ENCODE data around the gene ELAVL1.

ELAVL1 gene

GRCh38 chr19:8004723-8005513, 523 bp downstream of the ELAVL1 start:
- H3K4me1 ChIP-seq (ENCODE audit: control insufficient read depth, insufficient read depth, low read length), result peaks cover 14% of the 10 kb centered on the region
- no peak overlapping the region for H3K27ac ChIP-seq (ENCODE audit: low read depth, low read length)
- peak overlapping the region; percentile 66 for H3K4me3 ChIP-seq (ENCODE audit: low read length)
- peak overlapping the region; percentile 22 for H3K9ac ChIP-seq (ENCODE audit: low read length)
- no peaks in the 10 kb centered on the region for H3K27me3 ChIP-seq (ENCODE audit: control insufficient read depth, insufficient read depth, low read length)
- H3K36me3 ChIP-seq (ENCODE audit: control insufficient read depth, insufficient read depth, low read length), result no peaks in the 10 kb centered on the region

GRCh38 chr19:8004001-8004400, 1.4 kb downstream of the ELAVL1 start:
- Histone ChIP-seq H3K27ac (ENCODE audit: low read depth, low read length) (no peak overlapping the region), H3K4me1 (ENCODE audit: control insufficient read depth, insufficient read depth, low read length) (peaks cover 14% of the 10 kb centered on the region), H3K36me3 (ENCODE audit: control insufficient read depth, insufficient read depth, low read length) (peaks cover 2% of the 10 kb centered on the region), H3K4me3 (ENCODE audit: low read length) (peak overlapping the region; percentile 66), H3K27me3 (ENCODE audit: control insufficient read depth, insufficient read depth, low read length) (no peaks in the 10 kb centered on the region), H3K9ac (ENCODE audit: low read length) (peak overlapping the region; percentile 22)

- no peaks in the 10 kb centered on the region for H3K27me3 ChIP-seq (ENCODE audit: control insufficient read depth, insufficient read depth, low read length)
- H3K36me3 ChIP-seq (ENCODE audit: control insufficient read depth, insufficient read depth, low read length), result peaks cover 2% of the 10 kb centered on the region
- peak overlapping the region; percentile 34 for H3K27ac ChIP-seq (ENCODE audit: low read depth, low read length)
- H3K4me3 ChIP-seq (ENCODE audit: low read length), result peak overlapping the region; percentile 47
- H3K4me1 ChIP-seq (ENCODE audit: control insufficient read depth, insufficient read depth, low read length), result peaks cover 14% of the 10 kb centered on the region
- H3K9ac ChIP-seq (ENCODE audit: low read length), result peak overlapping the region; percentile 25
These were observed 3.2 kb downstream of the ELAVL1 start for GRCh38 chr19:8001995-8002849.

GRCh38 chr19:8001651-8001994, 3.8 kb downstream of the ELAVL1 start:
- no peak overlapping the region for H3K4me3 ChIP-seq (ENCODE audit: low read length)
- peaks cover 2% of the 10 kb centered on the region for H3K36me3 ChIP-seq (ENCODE audit: control insufficient read depth, insufficient read depth, low read length)
- peaks cover 14% of the 10 kb centered on the region for H3K4me1 ChIP-seq (ENCODE audit: control insufficient read depth, insufficient read depth, low read length)
- H3K27ac ChIP-seq (ENCODE audit: low read depth, low read length), result no peak overlapping the region
- H3K9ac ChIP-seq (ENCODE audit: low read length), result no peak overlapping the region
- H3K27me3 ChIP-seq (ENCODE audit: control insufficient read depth, insufficient read depth, low read length), result no peaks in the 10 kb centered on the region

- Histone ChIP-seq H3K27me3 (ENCODE audit: control insufficient read depth, insufficient read depth, low read length) (no peaks in the 10 kb centered on the region), H3K4me1 (ENCODE audit: control insufficient read depth, insufficient read depth, low read length) (peaks cover 14% of the 10 kb centered on the region), H3K27ac (ENCODE audit: low read depth, low read length) (no peak overlapping the region), H3K36me3 (ENCODE audit: control insufficient read depth, insufficient read depth, low read length) (peaks cover 2% of the 10 kb centered on the region), H3K4me3 (ENCODE audit: low read length) (no peak overlapping the region), H3K9ac (ENCODE audit: low read length) (no peak overlapping the region)
These were observed 5.0 kb downstream of the ELAVL1 start for GRCh38 chr19:8000298-8001038.

- Histone ChIP-seq H3K27me3 (ENCODE audit: control insufficient read depth, insufficient read depth, low read length) (no peaks in the 10 kb centered on the region), H3K9ac (ENCODE audit: low read length) (no peak overlapping the region), H3K27ac (ENCODE audit: low read depth, low read length) (no peak overlapping the region), H3K4me3 (ENCODE audit: low read length) (no peak overlapping the region), H3K4me1 (ENCODE audit: control insufficient read depth, insufficient read depth, low read length) (peaks cover 11% of the 10 kb centered on the region), H3K36me3 (ENCODE audit: control insufficient read depth, insufficient read depth, low read length) (peaks cover 2% of the 10 kb centered on the region)
These were observed 6.1 kb downstream of the ELAVL1 start for GRCh38 chr19:7999376-7999775.

GRCh38 chr19:7997809-7998480, 7.5 kb downstream of the ELAVL1 start:
- Histone ChIP-seq H3K27ac (ENCODE audit: low read depth, low read length) (no peak overlapping the region), H3K4me3 (ENCODE audit: low read length) (no peak overlapping the region), H3K36me3 (ENCODE audit: control insufficient read depth, insufficient read depth, low read length) (peaks cover 2% of the 10 kb centered on the region), H3K9ac (ENCODE audit: low read length) (no peak overlapping the region), H3K4me1 (ENCODE audit: control insufficient read depth, insufficient read depth, low read length) (peaks cover 6% of the 10 kb centered on the region), H3K27me3 (ENCODE audit: control insufficient read depth, insufficient read depth, low read length) (no peaks in the 10 kb centered on the region)

GRCh38 chr19:7996883-7997282, 8.6 kb downstream of the ELAVL1 start:
- H3K4me1 ChIP-seq (ENCODE audit: control insufficient read depth, insufficient read depth, low read length), result peaks cover under 1% of the 10 kb centered on the region
- H3K4me3 ChIP-seq (ENCODE audit: low read length), result no peak overlapping the region
- no peak overlapping the region for H3K27ac ChIP-seq (ENCODE audit: low read depth, low read length)
- no peak overlapping the region for H3K9ac ChIP-seq (ENCODE audit: low read length)
- no peaks in the 10 kb centered on the region for H3K27me3 ChIP-seq (ENCODE audit: control insufficient read depth, insufficient read depth, low read length)
- H3K36me3 ChIP-seq (ENCODE audit: control insufficient read depth, insufficient read depth, low read length), result peaks cover 2% of the 10 kb centered on the region

GRCh38 chr19:7995810-7996158, 9.7 kb downstream of the ELAVL1 start:
- Histone ChIP-seq H3K4me1 (ENCODE audit: control insufficient read depth, insufficient read depth, low read length) (no peaks in the 10 kb centered on the region), H3K27me3 (ENCODE audit: control insufficient read depth, insufficient read depth, low read length) (no peaks in the 10 kb centered on the region), H3K36me3 (ENCODE audit: control insufficient read depth, insufficient read depth, low read length) (peaks cover 11% of the 10 kb centered on the region), H3K4me3 (ENCODE audit: low read length) (no peak overlapping the region), H3K9ac (ENCODE audit: low read length) (no peak overlapping the region), H3K27ac (ENCODE audit: low read depth, low read length) (no peak overlapping the region)

GRCh38 chr19:7994928-7995809, 10.3 kb downstream of the ELAVL1 start:
- Histone ChIP-seq H3K27ac (ENCODE audit: low read depth, low read length) (no peak overlapping the region), H3K4me3 (ENCODE audit: low read length) (no peak overlapping the region), H3K27me3 (ENCODE audit: control insufficient read depth, insufficient read depth, low read length) (no peaks in the 10 kb centered on the region), H3K4me1 (ENCODE audit: control insufficient read depth, insufficient read depth, low read length) (no peaks in the 10 kb centered on the region), H3K9ac (ENCODE audit: low read length) (no peak overlapping the region), H3K36me3 (ENCODE audit: control insufficient read depth, insufficient read depth, low read length) (peaks cover 12% of the 10 kb centered on the region)

GRCh38 chr19:7994114-7994513, 11.3 kb downstream of the ELAVL1 start:
- Histone ChIP-seq H3K4me3 (ENCODE audit: low read length) (no peak overlapping the region), H3K27me3 (ENCODE audit: control insufficient read depth, insufficient read depth, low read length) (no peaks in the 10 kb centered on the region), H3K27ac (ENCODE audit: low read depth, low read length) (no peak overlapping the region), H3K4me1 (ENCODE audit: control insufficient read depth, insufficient read depth, low read length) (no peaks in the 10 kb centered on the region), H3K36me3 (ENCODE audit: control insufficient read depth, insufficient read depth, low read length) (peaks cover 13% of the 10 kb centered on the region), H3K9ac (ENCODE audit: low read length) (no peak overlapping the region)
